Stimulated activated CD4-positive, alpha-beta T cell treated with anti-CD3 and anti-CD28 coated beads, Interleukin-12 subunit alpha, Interleukin-12 subunit beta, amount 100 ng/mL, for 48 hours (primary cell): ENCODE results near the gene RDH14.

ENCODE experiments used
- DNase-seq, 3 donors: peaks; one replicate each; pipeline ENCODE4 v3.0.0-alpha.2; 2020; ENCODE audit warnings: low read depth in 2 of 3, low spot score in 1 of 3

RDH14 gene, protein sequence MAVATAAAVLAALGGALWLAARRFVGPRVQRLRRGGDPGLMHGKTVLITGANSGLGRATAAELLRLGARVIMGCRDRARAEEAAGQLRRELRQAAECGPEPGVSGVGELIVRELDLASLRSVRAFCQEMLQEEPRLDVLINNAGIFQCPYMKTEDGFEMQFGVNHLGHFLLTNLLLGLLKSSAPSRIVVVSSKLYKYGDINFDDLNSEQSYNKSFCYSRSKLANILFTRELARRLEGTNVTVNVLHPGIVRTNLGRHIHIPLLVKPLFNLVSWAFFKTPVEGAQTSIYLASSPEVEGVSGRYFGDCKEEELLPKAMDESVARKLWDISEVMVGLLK

DNA sequence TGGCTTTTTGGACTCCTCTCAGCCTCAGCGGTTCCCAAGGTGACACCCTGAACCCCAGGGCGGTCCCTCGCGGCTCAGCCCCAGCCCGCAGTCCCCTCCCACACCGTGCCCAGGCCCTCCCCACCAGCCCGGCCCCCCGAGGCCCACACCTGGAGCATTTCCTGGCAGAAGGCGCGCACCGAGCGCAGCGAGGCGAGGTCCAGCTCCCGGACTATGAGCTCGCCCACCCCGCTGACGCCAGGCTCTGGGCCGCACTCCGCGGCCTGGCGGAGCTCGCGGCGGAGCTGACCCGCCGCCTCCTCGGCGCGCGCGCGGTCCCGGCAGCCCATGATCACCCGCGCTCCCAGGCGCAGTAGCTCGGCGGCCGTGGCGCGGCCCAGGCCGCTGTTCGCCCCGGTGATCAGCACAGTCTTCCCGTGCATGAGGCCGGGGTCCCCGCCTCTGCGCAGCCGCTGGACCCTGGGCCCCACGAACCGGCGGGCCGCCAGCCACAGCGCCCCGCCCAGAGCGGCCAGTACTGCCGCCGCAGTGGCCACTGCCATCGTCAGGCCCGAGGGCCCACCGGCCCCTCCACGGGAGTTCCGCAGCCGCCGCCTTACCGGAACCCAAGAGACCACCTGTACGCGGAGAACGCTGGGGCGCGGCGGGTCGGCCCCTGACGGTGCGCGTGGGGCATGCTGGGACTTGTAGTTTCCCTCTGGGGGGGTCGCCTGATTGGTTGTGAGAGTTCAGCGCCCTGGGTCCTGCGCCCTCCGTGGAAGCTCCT lies at the start of gene RDH14:
TSS of gene RDH14 (minus strand) at position 623 of the 766 bp plus-strand sequence. CDS start at position 542, 81 bp downstream.
- peak; percentile 83 to 85 (median 85) for DNase-seq

DNA sequence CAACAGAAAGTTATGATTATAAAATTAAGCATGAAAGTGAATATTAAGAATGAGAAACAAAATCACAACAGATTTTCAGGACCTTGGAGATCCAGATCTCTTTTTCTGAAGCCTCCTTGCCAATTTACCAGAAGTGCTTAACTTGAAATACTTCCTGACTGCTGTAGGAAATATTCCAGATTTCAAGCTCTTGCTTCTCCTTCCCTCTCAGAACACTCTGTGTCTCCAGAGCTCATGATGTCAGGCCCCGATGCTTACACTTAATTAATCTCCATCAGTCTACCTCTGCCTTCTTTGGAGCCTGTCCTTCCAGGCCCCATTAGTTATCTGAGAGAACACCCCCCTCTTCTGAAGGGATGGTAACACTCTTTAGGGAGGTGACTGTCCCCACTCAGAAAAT lies 49.6 kb upstream of the RDH14 start:
- DNase-seq, result no peak

DNA sequence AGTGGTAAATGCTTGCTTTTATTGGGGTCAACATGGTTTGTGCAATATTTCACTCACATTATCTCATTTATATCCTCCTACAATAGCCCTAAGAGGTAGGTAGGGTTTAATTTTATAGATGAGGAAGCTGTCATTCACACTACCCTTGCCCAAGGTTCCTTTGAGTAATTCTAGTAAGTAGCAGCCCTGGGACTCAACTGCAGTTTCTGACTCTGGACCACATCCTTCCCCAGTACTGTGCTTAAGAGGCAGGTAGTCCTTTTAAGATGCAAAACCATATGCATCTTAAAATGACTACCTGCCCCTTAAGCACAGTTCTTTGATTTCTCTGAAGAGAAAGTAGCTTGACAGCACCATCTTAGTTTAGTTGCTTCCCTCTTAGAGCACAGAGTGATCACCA lies 44.7 kb upstream of the RDH14 start:
- no peak for DNase-seq

DNA sequence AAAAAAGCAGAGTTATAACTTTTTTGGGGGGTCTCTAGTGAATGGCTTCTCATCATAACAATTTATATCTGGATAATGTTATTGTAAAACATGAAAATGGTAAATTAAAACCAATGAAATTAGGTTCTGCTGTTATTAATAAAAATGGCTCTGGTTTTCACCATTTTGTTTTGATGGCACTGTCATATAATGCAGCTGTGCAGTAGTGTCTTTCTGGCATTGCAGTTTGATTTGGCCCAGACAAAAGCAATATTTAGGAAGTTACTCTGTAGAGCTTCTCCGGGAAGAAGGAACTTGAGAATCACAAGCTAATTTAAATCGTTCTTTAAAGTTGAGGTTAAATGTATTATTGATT lies 44.1 kb upstream of the RDH14 start:
- DNase-seq, result no peak

DNA sequence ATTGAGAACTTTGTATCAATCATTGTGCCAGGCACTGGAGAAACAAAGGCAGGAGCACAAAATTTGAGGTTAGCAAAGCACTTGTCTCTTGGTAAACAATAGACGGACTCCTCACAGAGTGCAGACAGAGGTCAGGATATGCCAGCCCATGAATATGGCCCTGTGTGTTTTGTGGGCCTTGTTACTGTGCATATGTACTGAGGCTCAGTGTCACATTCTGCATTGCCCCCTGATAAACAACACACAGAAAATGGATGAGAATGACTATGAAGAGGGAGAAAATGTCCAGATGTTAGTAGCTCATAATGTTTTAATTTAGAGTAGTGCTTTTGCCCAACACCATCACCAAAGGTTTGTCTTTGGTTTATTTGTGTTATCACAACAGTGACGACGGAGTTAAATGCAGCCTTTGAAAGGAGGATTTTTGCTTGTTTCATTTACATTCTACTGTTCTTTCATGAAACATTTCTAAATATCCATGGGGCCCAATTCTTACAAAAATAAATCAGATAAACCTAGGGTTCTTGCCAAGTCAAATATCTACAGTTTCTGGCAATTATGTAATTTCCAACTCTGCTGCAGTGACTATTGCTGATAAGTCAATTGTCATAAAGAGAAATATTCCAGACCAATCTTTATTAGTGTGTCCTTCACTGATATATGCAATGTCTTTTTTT lies 43.5 kb upstream of the RDH14 start:
- no peak for DNase-seq

DNA sequence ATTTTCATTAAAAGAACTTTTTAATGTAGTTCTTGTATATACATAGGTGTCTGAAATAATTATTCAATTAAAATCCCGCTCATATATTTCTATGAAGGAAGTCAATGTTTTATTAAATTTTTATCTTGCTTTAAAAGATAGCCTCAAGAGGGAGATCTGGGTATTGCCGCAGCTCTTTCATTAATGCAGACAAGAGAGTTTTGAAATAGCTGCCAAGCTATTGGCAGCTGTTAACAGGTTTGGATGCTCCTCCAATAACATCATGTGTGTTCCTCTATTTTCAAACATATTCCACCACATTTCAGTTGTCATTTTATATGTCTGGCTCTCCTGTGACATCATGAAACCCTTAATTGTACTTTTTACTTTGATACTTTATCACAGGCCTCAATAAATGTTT lies 41.8 kb upstream of the RDH14 start:
- no peak for DNase-seq

DNA sequence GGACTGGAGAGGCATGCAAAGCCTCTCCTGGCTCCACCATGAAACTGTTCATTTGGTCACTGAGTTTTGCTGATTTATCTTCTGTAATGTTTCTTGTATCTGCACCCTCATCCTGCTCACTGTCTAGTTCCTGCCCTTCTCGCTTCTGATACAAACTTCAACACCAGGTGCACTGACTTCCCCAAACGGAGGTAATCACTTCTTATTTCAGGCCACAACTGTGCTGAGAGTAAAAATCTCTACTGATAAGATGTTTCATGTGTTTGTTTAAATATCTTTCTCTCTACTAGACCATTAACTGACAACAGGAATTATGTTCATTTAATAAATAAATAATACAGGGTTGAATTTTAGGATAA lies 39.8 kb upstream of the RDH14 start:
- DNase-seq, result no peak

DNA sequence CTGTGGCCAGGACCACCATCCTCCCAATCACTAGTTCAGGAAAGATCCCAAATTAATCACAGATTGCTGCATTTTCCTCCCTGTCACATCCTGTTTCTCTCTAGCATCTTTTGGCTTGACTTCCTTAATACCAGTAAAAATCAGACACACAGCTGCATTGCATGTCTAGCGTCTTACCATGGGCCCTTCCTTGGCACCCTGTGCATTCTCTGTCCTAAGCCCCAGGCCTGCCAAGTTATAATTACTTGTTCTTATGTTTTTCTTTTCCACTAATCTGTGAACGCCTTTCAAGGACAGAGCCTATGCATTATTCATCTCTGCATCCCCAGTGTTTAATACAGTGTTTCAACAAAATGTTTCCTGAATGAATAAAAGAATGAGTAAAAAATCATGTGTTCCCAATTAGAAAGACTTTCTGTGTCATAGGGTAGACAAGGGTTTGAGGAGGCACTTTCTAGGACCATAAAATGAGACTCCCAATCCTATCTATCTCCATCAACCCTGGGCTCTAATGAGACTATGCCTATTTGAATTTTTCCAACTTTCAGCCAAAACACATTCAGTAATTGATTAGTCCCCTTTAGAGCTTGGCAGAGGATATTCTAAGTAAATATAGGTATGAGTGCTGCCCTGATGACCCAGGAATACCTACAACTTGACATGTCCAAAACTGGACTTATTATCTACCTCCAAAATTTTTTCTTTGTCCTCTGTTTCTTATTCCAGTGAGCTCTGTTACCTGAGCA lies 39.2 kb upstream of the RDH14 start:
- no peak for DNase-seq

DNA sequence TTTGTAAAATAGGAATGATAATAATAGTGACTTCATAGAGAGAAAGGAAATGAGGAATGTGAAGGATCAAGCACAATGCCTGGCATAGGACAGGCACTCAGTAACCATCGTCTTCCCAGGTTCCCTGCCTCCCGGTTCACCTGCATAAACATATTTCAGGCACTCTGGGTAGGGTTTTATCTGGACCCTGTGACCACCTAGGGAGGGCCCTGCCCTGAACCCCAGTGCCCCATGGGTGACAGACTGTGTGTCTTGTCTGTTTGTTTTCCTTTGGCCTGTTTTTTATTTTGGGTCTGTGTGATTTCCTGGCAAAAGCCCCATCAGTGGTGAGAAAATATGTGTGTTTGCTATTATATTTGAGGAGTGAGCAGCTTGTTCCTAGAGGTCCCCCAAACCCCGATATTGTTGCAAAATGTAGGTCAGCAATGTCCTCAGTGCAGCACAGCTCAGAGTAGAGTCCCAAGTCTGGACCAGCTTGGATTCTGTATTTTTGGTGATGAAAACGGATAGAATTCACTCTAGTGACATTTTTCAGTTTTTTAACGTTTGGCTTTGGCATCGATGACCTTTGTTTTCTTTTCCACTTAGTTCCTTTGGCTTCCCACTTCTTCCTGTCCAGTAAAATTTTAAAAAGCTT lies 38.5 kb upstream of the RDH14 start:
- no peak for DNase-seq

DNA sequence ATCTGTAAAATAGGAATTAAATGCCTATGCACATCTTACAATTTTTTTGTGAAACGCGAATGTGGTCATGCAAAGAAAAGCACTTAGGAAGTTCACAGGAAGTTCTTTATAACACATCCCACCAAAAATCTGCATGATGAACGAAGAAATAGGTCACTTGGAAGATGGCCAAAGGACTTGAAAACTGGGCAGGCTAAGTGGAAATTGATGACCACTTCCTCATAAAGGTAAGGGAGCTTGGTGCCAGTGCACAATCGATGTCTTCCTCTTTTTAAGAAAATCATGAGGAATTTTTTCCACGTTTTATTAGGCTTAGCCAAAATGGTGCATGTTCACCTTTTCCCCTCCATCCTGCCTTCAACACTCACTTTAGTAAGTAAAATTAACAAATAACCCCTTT lies 37.2 kb upstream of the RDH14 start:
- no peak for DNase-seq

DNA sequence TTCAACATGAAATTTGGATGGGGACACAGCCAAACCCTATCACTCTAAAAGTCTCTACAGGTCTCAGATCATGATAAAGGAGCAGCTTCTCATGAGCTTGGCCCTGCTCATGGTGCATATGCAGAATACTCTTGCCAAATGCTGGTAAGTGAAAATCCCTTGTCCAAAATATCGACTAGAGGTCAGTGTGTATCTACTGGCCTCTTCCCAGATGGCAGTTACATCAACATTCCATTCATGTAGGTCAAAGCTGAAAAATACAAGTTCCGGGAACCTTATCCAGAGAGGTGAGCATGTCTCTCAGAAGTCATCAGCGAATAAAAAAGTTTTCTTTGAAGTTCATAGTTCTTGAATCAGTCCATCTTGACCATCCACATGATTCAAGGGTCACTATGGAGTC lies 36.5 kb upstream of the RDH14 start:
- DNase-seq, result no peak

DNA sequence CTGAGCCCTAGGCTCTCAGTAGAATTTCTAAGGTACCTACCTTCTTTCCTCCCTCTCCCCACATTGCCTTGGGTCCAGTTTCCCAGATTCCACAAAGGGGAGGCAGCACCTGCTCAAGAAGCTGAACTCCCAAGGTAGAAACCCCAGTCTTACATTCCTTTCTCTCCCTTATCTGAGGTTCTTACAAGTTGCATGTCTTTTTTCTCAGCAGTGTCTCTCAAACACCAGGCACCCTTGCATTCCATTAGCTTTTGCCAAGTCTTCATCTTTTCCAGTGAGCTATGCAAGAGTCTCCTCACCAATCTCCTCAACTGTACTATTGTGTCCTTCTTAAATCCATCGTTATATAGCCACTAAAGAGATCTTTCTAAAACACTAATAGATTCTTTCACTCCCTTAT lies 33.0 kb upstream of the RDH14 start:
- no peak for DNase-seq

DNA sequence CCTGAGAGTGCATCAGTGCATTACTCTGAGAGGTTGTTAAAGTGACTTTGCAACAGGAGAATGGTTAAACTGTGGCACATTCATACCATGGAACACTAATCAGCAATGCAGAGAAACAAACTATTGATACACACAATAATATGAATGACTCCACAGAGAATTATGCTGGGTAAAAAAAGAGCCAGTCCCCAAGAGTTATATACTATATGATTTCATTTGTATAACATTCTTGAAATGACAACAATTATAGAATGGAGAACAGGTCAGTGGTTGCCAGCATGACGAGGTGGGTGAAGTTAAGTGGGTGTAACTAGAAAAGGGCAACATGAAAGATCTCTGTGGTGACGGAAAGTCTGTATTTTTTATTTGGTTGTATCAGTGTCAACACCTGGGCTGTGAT lies 31.9 kb upstream of the RDH14 start:
- no peak for DNase-seq

DNA sequence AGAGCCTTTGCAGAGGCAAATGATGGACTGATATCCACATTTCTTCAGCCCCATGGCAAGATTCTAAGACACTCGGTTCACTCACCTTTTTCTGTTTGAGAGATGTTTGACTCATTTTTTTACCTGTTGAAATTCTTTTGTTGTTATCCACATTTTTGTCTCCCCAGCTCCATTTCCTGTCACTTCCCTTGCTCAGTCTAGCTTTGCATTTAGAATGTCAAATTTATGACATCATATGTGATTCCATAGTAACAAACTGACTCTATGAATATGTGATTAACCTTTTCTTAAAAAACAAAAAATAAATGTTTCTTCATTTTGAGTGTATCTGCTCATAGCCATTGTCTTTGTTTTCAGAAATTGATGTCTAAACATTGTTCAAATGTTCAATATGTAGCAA lies 28.9 kb upstream of the RDH14 start, which contains the start of gene NT5C1B:
TSS of gene NT5C1B (minus strand) at position 216 of the 400 bp plus-strand sequence. CDS start at position 115, 101 bp downstream.
- DNase-seq, result no peak

DNA sequence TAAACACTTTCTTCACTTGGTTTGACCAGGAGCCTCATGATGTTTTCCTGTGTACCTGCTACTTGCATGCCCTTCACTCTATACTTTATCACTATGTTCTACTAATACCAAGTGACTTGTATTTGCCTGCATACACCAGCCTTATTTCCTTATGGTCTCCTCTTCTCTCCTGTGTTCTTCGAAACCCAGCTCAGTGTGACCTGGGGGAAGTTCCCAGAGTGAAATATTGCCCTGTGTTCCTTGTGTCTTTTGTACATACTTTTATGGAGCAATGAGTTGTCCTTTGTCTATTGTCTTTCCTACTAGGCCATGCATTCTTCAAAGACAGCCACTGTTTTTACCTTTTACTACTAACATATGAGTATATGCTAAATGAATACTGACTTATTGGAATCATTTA lies 28.3 kb upstream of the RDH14 start:
- no peak for DNase-seq

DNA sequence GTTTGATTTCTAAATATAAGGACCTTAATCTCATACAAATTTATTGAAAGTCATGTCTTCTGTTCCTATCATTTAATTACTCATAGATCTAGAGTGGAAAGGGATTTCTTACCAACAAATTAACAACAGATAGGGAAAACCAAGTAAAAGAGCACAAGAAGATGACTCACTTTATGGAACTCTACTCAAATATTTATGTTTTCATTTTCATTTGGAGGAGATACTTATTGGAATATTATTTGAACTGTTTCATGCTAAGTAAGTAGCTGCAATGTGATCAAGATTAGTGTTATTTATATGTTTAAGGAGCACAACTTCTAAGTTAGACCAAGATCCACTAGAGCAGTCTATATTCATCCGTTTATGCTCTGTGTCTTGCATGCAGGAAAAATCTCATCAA lies 27.6 kb upstream of the RDH14 start:
- DNase-seq, result no peak

DNA sequence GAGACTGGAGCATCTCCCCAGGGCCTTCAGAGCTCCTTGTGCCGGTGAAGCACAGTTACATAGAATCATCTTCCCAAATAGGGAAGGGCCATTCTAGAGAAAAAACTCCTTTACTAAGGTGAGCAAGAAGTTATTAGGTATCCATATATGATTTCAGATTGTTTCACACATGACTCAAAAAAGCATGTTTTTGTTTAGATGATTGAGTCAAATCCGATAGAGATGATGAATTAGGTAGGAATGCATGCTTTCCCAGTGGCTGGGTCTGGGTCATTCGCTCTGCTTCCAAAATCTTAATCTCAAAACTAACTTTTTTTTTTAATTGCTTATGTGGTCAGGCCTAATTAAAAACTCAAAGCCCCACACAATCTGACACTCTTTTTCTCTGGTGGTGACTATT lies 25.1 kb upstream of the RDH14 start:
- DNase-seq, result no peak

DNA sequence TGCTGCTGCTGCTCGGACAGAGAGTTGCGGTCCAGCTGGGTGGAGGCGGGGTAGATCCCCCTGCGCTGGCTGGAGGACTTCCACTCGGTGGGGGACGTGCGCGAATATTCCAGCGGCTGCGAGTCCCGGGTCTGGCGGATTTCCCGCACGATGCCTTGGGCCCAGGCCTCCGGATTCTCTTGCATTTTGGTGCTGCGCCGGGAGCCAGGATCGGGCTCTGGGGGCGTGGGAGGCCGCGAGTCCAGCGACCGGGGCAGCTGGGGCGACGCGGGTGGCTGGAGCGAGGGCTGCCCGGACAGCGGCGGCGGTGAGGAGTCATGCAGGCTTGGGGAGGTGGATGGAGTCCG lies 24.1 kb upstream of the RDH14 start:
- DNase-seq, result no peak

DNA sequence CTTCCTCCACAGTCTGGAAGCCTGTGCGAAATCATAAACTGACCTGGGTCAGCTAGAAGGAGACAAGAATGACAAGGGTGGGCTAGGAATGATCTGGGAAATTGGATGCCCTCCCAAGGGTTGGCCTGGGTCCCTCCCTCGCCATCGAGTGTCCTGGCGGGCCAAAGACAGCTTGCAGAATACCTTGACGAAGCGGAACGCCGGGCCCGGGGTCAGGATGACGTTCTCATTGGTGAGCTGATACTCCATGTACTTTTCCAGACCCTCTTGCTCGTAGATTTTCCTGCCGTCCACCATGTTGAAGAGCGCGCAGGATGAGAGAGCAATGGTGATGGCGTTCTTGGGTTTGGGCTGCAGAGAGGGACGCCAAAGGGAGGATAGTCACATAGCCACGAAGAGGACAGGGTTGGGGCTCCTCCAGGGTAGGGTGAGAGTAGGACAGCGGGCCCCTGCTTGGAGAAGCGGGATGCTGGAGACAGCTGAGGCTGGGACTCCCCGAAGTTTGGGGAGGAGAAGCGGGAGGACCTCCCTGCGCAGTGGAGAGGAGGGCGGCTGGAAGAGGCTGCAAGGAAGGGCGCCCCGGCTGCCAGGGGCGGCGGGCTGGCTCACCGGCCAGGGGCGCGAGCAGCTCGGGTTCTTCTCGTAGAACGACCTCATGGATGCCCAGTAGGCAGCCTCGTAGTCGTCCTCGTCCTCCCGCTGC lies 23.6 kb upstream of the RDH14 start:
- DNase-seq, result no peak

DNA sequence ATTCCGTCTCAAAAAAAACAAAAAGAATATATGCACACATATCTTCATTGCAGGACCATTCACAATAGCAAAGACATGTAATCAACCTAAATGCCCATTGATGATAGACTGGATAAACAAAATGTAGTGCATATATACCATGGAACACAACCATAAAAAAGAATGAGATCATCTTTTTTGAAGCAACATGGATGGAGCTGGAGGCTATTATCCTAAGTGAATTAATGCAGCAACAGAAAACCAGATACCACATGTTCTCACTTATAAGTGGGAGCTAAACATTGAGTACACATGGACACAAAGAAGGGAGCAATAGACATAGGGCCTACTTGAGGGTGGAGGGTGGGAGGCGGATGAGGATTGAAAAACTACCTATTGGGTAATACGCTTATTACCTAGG lies 20.2 kb upstream of the RDH14 start:
- DNase-seq, result no peak

DNA sequence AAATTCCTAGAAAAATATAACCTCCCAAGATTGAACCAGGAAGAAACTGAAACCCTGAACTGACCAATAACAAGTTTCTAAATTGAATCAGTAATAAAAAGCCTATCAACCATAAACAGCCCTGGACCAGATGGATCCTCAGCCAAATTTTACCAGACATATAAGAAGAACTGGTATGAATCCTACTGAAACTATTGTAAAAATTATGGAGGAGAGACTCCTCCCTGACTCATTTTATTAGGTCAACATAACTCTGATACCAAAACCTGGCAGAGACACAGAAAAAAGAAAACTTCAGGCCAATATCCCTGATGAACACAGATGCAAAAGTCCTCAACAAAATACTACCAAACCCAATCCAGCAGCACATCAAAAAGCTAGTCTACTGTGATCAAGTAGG lies 17.6 kb upstream of the RDH14 start:
- no peak for DNase-seq
